HEK293T (cell line): Measurements from ENCODE around the gene PPP4C.

Experiments
- BHLHE40 ChIP-seq: fragments of 450-650 bp; IDR thresholded peaks from 2 replicates; pipeline ENCODE4 v1.6.1; 2016; ENCODE audit warnings: mild to moderate bottlenecking, moderate library complexity, borderline replicate concordance
- CTBP1 ChIP-seq: fragments of 450-650 bp; IDR thresholded peaks from 2 replicates; pipeline ENCODE4 v1.6.1; 2016; ENCODE audit warnings: borderline replicate concordance
- ELF4 ChIP-seq: fragments of 450-650 bp; IDR thresholded peaks from 2 replicates; pipeline ENCODE4 v1.6.1; 2017; ENCODE audit warnings: antibody characterized with exemption
- FOXA1 ChIP-seq: fragments of 450-650 bp; IDR thresholded peaks from 2 replicates; pipeline ENCODE4 v1.6.1; 2016; ENCODE audit warnings: mild to moderate bottlenecking
- FOXK2 ChIP-seq: fragments of 450-650 bp; IDR thresholded peaks from 2 replicates; pipeline ENCODE4 v1.6.1; 2016; ENCODE audit warnings: mild to moderate bottlenecking
- FOXM1 ChIP-seq: fragments of 450-650 bp; IDR thresholded peaks from 2 replicates; pipeline ENCODE4 v1.6.1; 2017; ENCODE audit warnings: mild to moderate bottlenecking, borderline replicate concordance
- HDGF ChIP-seq: fragments of 450-650 bp; IDR thresholded peaks from 2 replicates; pipeline ENCODE4 v1.6.1; 2017; ENCODE audit warnings: antibody characterized with exemption, borderline replicate concordance
- L3MBTL2 ChIP-seq: fragments of 450-650 bp; conservative IDR thresholded peaks from 2 replicates; pipeline ENCODE4 v1.6.1; 2016; ENCODE audit warnings: mild to moderate bottlenecking
- LEF1 ChIP-seq: fragments of 450-650 bp; IDR thresholded peaks from 2 replicates; pipeline ENCODE4 v1.6.1; 2017; ENCODE audit warnings: mild to moderate bottlenecking, borderline replicate concordance
- NFRKB ChIP-seq: fragments of 450-650 bp; IDR thresholded peaks from 2 replicates; pipeline ENCODE4 v1.6.1; 2016; ENCODE audit warnings: mild to moderate bottlenecking, moderate library complexity
- SP1 ChIP-seq: fragments of 450-650 bp; IDR thresholded peaks from 2 replicates; pipeline ENCODE4 v1.6.1; 2017
- SUZ12 ChIP-seq: fragments of 450-650 bp; IDR thresholded peaks from 2 replicates; pipeline ENCODE4 v1.6.1; 2016; ENCODE audit warnings: mild to moderate bottlenecking
- TARDBP ChIP-seq: fragments of 450-650 bp; IDR thresholded peaks from 2 replicates; pipeline ENCODE4 v1.6.1; 2016
- ZNF384 ChIP-seq: fragments of 450-650 bp; IDR thresholded peaks from 2 replicates; pipeline ENCODE4 v1.6.1; 2016

DNA sequence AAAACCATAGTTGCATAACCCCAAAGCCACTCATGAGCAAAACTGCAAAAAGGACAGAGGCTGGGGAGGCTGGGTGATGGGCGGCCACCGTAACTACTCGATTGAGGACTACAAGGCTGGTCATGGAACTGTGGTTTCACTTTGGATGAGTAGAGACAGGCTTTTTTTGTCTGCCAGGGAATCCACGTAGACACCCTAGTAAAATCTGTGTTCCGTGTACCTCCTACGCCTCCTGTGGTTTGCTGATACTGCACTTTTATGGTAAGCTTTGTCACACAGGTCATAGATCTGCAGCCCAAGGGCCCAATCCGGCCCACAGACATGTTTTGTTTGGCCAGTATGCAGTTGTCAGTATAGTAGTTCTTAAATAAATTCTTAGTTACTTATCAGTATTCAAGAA lies 42.5 kb upstream of the PPP4C start:
- TF ChIP-seq FOXK2 = no peak
- no peak for TF ChIP-seq SP1
- no peak for TF ChIP-seq FOXM1
- no peak for TF ChIP-seq FOXA1
- TF ChIP-seq ZNF384 = no peak
- TF ChIP-seq LEF1 = no peak
- no peak for TF ChIP-seq SUZ12
- TF ChIP-seq BHLHE40 = no peak
- TF ChIP-seq ELF4 = no peak
- TF ChIP-seq L3MBTL2 = no peak
- no peak for TF ChIP-seq TARDBP
- no peak for TF ChIP-seq CTBP1
- TF ChIP-seq HDGF = no peak
- no peak for TF ChIP-seq NFRKB
